GM10266 (cell line): ENCODE data around the gene NME7.

Experiments
- DNase-seq: peaks from one replicate; pipeline ENCODE4 v3.0.0; 2012; ENCODE audit errors: extremely low spot score
- TF ChIP-seq, protein P1 (sequence below): IDR thresholded peaks from 2 replicates; pipeline ENCODE4 v1.5.1; 2012; ENCODE audit warnings: mild to moderate bottlenecking, low read depth; ENCODE audit not compliant: control insufficient read depth, insufficient read depth; ENCODE audit errors: missing control alignments

NME7 gene

DNA sequence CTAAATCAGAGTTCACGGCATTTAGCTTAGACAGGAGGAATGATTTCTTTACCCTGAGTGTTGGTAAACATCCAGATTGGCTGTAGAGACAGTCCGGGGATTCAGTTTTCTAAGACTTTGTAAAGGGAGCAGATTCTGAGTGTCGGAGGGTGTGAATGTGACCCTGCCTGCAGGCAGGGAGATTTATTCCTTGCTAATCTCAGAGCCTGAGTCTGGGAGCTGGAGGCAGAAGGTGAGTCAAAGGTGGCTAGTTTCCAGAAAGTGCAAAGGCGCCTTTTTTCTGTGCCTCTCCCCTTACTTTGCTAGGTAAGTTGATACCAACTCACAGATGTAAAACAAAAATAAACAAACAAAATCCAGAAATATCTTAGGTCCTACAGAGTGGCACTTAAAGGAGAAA lies 249.4 kb downstream of the NME7 start:
- TF ChIP-seq, protein P1, sequence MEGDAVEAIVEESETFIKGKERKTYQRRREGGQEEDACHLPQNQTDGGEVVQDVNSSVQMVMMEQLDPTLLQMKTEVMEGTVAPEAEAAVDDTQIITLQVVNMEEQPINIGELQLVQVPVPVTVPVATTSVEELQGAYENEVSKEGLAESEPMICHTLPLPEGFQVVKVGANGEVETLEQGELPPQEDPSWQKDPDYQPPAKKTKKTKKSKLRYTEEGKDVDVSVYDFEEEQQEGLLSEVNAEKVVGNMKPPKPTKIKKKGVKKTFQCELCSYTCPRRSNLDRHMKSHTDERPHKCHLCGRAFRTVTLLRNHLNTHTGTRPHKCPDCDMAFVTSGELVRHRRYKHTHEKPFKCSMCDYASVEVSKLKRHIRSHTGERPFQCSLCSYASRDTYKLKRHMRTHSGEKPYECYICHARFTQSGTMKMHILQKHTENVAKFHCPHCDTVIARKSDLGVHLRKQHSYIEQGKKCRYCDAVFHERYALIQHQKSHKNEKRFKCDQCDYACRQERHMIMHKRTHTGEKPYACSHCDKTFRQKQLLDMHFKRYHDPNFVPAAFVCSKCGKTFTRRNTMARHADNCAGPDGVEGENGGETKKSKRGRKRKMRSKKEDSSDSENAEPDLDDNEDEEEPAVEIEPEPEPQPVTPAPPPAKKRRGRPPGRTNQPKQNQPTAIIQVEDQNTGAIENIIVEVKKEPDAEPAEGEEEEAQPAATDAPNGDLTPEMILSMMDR, result no peak
- DNase-seq, result no peak

DNA sequence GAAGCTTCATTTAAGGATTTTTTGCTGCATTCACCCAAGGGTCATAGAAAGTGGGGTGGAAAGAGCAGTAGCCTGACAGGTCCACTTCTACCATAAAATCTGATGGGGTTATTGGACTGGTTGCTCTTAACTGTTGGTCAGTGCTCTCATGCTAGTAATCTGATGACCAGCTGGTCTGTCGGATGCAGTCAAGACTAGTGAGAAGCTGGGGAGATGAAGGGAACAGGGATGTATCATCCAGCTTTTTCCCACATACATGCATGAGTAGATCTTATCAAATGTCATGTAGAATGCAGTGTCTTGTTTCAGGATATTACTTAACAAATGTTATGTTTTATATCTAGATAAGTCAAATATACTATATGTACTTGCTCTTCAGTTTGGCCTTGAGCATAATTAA lies 250.0 kb downstream of the NME7 start:
- TF ChIP-seq, protein P1, result no peak
- no peak for DNase-seq

DNA sequence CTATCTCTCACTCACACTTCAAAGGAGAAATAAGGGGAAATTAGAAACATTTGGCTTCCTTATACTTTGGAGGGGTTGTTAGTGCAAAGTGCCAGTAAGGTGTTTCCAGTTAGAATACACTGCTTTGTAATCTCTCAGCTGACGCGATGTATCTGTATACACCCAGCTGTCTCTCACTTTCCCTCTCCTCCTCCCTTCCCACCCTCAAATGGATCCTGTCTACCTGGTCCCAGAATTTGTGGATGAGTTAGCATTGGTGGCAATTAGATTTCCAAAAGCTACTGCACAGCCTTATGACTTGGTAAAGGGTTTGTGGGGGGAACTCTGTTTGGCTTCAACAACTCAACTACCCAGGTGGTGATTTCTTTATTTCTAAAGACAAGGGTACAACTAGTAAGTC lies 250.6 kb downstream of the NME7 start:
- no peak for DNase-seq
- TF ChIP-seq, protein P1, result no peak

DNA sequence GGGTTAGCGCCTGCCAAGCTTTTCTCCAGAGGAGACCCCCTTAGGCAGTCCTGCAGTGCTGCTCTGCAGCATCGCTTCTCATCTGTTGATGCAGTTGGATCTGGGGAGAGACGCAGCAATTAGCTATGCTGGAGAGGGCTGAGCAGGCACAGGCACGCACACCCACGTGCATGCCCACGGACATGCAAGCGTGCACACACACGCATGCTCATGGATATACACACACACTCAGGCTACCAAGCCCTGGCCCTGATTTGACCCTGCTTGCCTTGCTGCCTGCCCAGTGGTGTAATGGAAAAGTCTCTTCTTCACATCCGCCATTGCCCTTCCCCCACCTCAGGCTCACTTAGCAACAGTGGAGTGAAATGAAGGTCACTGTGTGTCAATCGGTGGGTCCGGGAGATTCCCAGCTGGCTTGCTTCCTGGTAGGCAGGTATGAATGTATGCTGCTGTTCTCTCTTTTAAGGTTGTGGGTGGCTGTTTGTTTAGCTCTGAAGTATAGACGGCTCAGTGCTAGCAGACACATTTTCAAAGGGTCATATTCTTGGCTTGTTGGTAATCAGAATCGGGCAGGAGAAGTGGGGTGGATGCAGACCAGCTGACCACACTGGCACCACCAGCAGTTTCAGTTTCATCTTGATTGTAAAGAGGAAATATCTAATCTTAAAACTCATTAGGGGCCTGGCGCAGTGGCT lies 251.6 kb downstream of the NME7 start:
- DNase-seq, result peak; percentile 57
- TF ChIP-seq, protein P1, result no peak

DNA sequence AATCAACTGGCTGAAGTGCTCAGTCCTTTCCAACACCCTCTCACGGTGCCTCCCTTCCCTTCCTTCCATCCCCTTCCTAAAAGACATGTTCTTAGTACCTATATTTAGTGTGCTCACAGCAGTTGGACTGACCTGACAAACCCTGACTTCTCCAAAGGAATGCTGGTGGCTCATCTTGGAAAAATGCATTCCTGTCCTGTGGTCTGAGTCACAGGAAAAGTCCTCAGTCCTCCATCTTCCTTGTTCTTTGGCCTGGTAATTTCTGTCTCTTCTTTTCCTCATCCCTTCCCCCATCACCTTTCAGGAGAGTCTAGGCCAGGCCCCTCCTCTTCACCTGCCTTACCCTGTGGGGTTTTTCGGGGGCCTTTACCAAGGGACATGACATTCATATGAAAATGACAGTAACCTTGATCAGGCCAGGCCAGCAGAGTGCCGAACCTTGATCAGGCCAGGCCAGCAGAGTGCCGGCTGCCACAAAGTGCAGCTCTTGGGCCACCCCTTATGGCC lies 253.9 kb downstream of the NME7 start:
- no peak for DNase-seq
- TF ChIP-seq, protein P1, result no peak

DNA sequence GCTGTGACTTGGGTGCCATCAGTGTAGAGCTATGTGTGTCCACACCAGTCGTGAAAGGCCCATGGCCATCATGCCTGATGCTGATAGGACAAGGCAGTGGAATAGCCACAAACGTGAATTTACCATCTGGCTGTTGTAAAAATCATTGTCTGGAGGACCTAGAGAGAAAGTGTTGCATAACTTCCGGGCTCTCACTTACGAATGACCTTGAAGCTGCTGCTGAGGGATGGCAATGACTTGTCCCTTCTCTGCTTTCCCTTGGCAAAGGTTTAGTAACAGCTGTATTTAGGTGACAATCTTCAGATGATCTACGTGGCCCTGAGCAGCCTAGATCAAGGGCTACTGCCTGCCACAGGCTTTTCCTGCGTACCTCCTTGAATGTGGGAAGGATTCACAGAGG lies 255.4 kb downstream of the NME7 start:
- DNase-seq, result no peak
- TF ChIP-seq, protein P1, result no peak

DNA sequence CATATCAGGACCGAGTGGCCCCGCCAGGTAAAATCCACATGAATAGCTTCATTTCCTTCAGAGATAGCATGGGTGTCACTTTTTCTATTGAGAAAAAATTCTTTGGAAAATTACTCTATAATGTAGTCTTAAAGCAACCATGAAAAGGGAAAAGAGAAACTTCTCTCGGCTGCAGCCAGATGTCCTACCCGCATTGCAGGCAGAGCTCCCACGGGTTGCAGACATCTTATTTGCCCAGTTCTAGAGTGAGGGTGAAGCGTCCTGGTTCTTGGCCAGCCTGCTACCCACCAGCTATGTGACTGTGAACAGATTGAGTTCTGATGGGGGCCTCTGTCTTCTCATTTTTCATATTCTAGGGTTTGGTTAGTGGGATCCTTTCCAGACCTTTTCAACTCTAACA lies 256.1 kb downstream of the NME7 start:
- TF ChIP-seq, protein P1, result no peak

More for the DNA sequence above, 256.1 kb downstream of the NME7 start:
- no peak for DNase-seq
